CD4-positive, alpha-beta memory T cell (primary cell): ENCODE measurements around the gene UTS2R. TPM values are rescaled to one million over a fixed set of nuclear protein-coding genes. Genes with fewer than 3 reads are reported as not detected.
A peak's percentile ranks its signal among the peaks of the same experiment; 100 is the strongest.

Experiments
- CTCF ChIA-PET: fragments of 350-600 bp; sonication (Branson Sonifier 250); formaldehyde crosslinking; loops from one replicate; lab custom pipeline; 2021; ENCODE audit warnings: inconsistent platforms; ENCODE audit not compliant: partially characterized antibody; lab: Charles Lee
- POLR2A ChIA-PET: fragments of 350-600 bp; sonication (Branson Sonifier 250); formaldehyde crosslinking; loops from one replicate; lab custom pipeline; 2021; ENCODE audit not compliant: partially characterized antibody; lab: Charles Lee
- DNase-seq, 5 donors: peaks; one replicate each; pipeline versions ENCODE4 v3.0.0 to v3.0.0-alpha.2; 2020 to 2022; ENCODE audit warnings: mixed read lengths in 1 of 5
- H3K27ac ChIP-seq: one replicate; pipeline ENCODE4 v1.7.0; 2013; ENCODE audit warnings: low read depth, low read length
- H3K27me3 ChIP-seq: 2 replicates; pipeline ENCODE4 v1.7.0; 2013; ENCODE audit warnings: mild to moderate bottlenecking, low read length, moderate library complexity; ENCODE audit not compliant: insufficient read depth
- H3K36me3 ChIP-seq: 2 replicates; pipeline ENCODE4 v1.7.0; 2013; ENCODE audit warnings: mild to moderate bottlenecking, low read length, moderate library complexity; ENCODE audit not compliant: insufficient read depth
- H3K4me1 ChIP-seq: 2 replicates; pipeline ENCODE4 v1.7.0; 2013; ENCODE audit warnings: mild to moderate bottlenecking, low read length, moderate library complexity; ENCODE audit not compliant: insufficient read depth
- H3K4me3 ChIP-seq, 2 donors: one replicate each; pipeline ENCODE4 v1.7.0; 2013; ENCODE audit warnings: low read length in 2 of 2, mild to moderate bottlenecking in 1 of 2
- H3K9me3 ChIP-seq, 2 donors: one replicate each; pipeline ENCODE4 v1.7.0; 2013; ENCODE audit warnings: low read length in 2 of 2, control low read depth in 1 of 2; ENCODE audit not compliant: control insufficient read depth in 1 of 2
- H3K27ac Mint-ChIP-seq, 7 donors: one replicate each; pipeline ENCODE4 v1.8.0; 2020 to 2021; ENCODE audit warnings: mixed read lengths in 7 of 7, mild to moderate bottlenecking in 6 of 7, inconsistent platforms in 3 of 7, moderate library complexity in 3 of 7
- H3K27me3 Mint-ChIP-seq, 2 donors: one replicate each; pipeline ENCODE4 v1.8.0; 2020 to 2021; ENCODE audit warnings: mixed read lengths in 2 of 2
- H3K36me3 Mint-ChIP-seq, 2 donors: one replicate each; pipeline ENCODE4 v1.8.0; 2020 to 2021; ENCODE audit warnings: mixed read lengths in 2 of 2, inconsistent platforms in 1 of 2, mild to moderate bottlenecking in 1 of 2
- H3K4me1 Mint-ChIP-seq, 4 donors: one replicate each; pipeline ENCODE4 v1.8.0; 2020 to 2021; ENCODE audit warnings: mixed read lengths in 4 of 4, mild to moderate bottlenecking in 1 of 4
- H3K4me3 Mint-ChIP-seq, 8 donors: one replicate each; pipeline ENCODE4 v1.8.0; 2020 to 2021; ENCODE audit warnings: mixed read lengths in 8 of 8, mild to moderate bottlenecking in 7 of 8, moderate library complexity in 6 of 8, inconsistent platforms in 3 of 8
- H3K9me3 Mint-ChIP-seq, 8 donors: one replicate each; pipeline ENCODE4 v1.8.0; 2020 to 2021; ENCODE audit warnings: mixed read lengths in 8 of 8, mild to moderate bottlenecking in 5 of 8, inconsistent platforms in 3 of 8, moderate library complexity in 1 of 8
- intact Hi-C: fragments of 100-400 bp; cut with micrococcal nuclease; formaldehyde crosslinking; loops from one replicate; pipeline ENCODE4 v1.15.1; 2023
- polyA plus RNA-seq, 2 donors: library from polyadenylated mRNA; unstranded; fragments of 300-500 nt; fragmentation: Illumina TruSeq; gene quantifications; one replicate each; pipeline ENCODE4 v1.2.3, GENCODE V29; 2021
- total RNA-seq, 2 experiments: library from RNA; stranded (reverse); gene quantifications; one replicate each; pipeline ENCODE4 v1.2.3, GENCODE V29; 2021

UTS2R gene
- total and polyA plus RNA-seq, 4 experiments from 2014 or later: not detected

GRCh38 chr17:82424001-82424862, 52.7 kb downstream of the UTS2R start:
- Mint-ChIP-seq H3K27me3 (no peaks in the 10 kb centered on the region), H3K9me3 (no peaks in the 10 kb centered on the region), H3K4me3 (no peak overlapping the region), H3K36me3 (peaks cover 17 to 26% of the 10 kb centered on the region in 2 donors), H3K27ac (peak overlapping the region in 3 of 7 donors; percentile 2 to 48 (median 29)), H3K4me1 (peaks cover 17 to 32% (median 18%) of the 10 kb centered on the region in 4 donors)
- Histone ChIP-seq H3K27ac (no peak overlapping the region), H3K27me3 (no peaks in the 10 kb centered on the region), H3K4me1 (peaks cover 13% of the 10 kb centered on the region), H3K36me3 (peaks cover 4% of the 10 kb centered on the region), H3K4me3 (no peak overlapping the region), H3K9me3 (no peaks in the 10 kb centered on the region)
- ChIA-PET CTCF (interaction anchor here (1.0 to 1.8 kb wide), 4 partner anchors 10 to 74 kb away, joined by 3 to 8 read pairs (median 4); no protein-coding TSS in a partner anchor), POLR2A (no interaction called here)
- intact Hi-C loops: no loop called here
- peak in 4 of 5 donors; percentile 39 to 57 (median 42) for DNase-seq

- ChIA-PET POLR2A (no interaction called here), CTCF (interaction anchor here (1.1 to 1.8 kb wide), 3 partner anchors 10 to 74 kb away, joined by 3 to 8 read pairs (median 5); no protein-coding TSS in a partner anchor)
- no peaks in the 10 kb centered on the region for H3K27me3 Mint-ChIP-seq
Measured at GRCh38 chr17:82424863-82425159, 53.2 kb downstream of the UTS2R start.

More at GRCh38 chr17:82424863-82425159, 53.2 kb downstream of the UTS2R start:
- no peak overlapping the region for H3K4me3 Mint-ChIP-seq
- H3K4me1 Mint-ChIP-seq: peaks cover 14 to 32% (median 18%) of the 10 kb centered on the region in 4 donors
- peaks cover 0 to 2% (median 0%) of the 10 kb centered on the region in 8 donors for H3K9me3 Mint-ChIP-seq
- intact Hi-C loops: no loop called here
- Histone ChIP-seq H3K9me3 (no peaks in the 10 kb centered on the region), H3K27ac (no peak overlapping the region), H3K27me3 (no peaks in the 10 kb centered on the region), H3K4me3 (no peak overlapping the region), H3K36me3 (peaks cover 4% of the 10 kb centered on the region), H3K4me1 (peaks cover 10% of the 10 kb centered on the region)
- no peak for DNase-seq
- peaks cover 13 to 32% of the 10 kb centered on the region in 2 donors for H3K36me3 Mint-ChIP-seq
- H3K27ac Mint-ChIP-seq: peak overlapping the region in 2 of 7 donors; percentile 2 to 48

Other genes with a start within 250 kb of the UTS2R start
- gene CCDC57, start 158.9 kb upstream of the UTS2R start, total RNA-seq: 10 to 100 TPM; 80.5 to 88.7 TPM
- gene CCDC57, start 158.9 kb upstream of the UTS2R start, polyA plus RNA-seq: 10 to 100 TPM; 41.6 to 43.6 TPM
- 10 to 100 TPM; 30.3 to 31.4 TPM for gene SLC16A3, start 142.7 kb upstream of the UTS2R start, total RNA-seq
- gene SLC16A3, start 142.7 kb upstream of the UTS2R start, polyA plus RNA-seq: 1 to 10 TPM; 1.4 to 5.6 TPM
- 100 to 1,000 TPM; 182 TPM for gene CSNK1D, start 98.1 kb upstream of the UTS2R start, total RNA-seq
- 10 to 100 TPM; 31.6 to 77.2 TPM for gene CSNK1D, start 98.1 kb upstream of the UTS2R start, polyA plus RNA-seq
- 10 to 100 TPM; 40.9 to 41.0 TPM for gene CD7, start 54.2 kb upstream of the UTS2R start, total RNA-seq
- gene CD7, start 54.2 kb upstream of the UTS2R start, polyA plus RNA-seq: 10 to 100 TPM; 53.1 to 82.6 TPM
- gene SECTM1, start 38.0 kb upstream of the UTS2R start, total RNA-seq: 1 to 10 TPM; 5.3 to 6.1 TPM
- 1 to 10 TPM; 2.2 to 4.3 TPM for gene SECTM1, start 38.0 kb upstream of the UTS2R start, polyA plus RNA-seq
- gene TEX19, start 12.5 kb upstream of the UTS2R start, total RNA-seq: not detected
- gene TEX19, start 12.5 kb upstream of the UTS2R start, polyA plus RNA-seq: not detected
- gene HEXD, start 46.6 kb downstream of the UTS2R start, total RNA-seq: 100 to 1,000 TPM; 105 to 113 TPM
- 10 to 100 TPM; 12.6 to 15.1 TPM for gene HEXD, start 46.6 kb downstream of the UTS2R start, polyA plus RNA-seq
- 10 to 100 TPM; 28.8 to 30.3 TPM for gene OGFOD3, start 46.8 kb downstream of the UTS2R start, total RNA-seq
- gene OGFOD3, start 46.8 kb downstream of the UTS2R start, polyA plus RNA-seq: 10 to 100 TPM; 23.4 to 36.1 TPM
- 100 to 1,000 TPM; 236 to 249 TPM for gene CYBC1, start 79.0 kb downstream of the UTS2R start, total RNA-seq
- 100 to 1,000 TPM; 166 to 237 TPM for gene CYBC1, start 79.0 kb downstream of the UTS2R start, polyA plus RNA-seq
- gene NARF, start 87.0 kb downstream of the UTS2R start, total RNA-seq: 10 to 100 TPM; 80.8 to 82.9 TPM
- 100 to 1,000 TPM in 1 of 2 donors, 10 to 100 TPM in 1; 94.2 to 146 TPM for gene NARF, start 87.0 kb downstream of the UTS2R start, polyA plus RNA-seq
- 10 to 100 TPM; 51.5 to 57.5 TPM for gene FOXK2, start 148.0 kb downstream of the UTS2R start, total RNA-seq
- 1 to 10 TPM; 1.3 to 6.8 TPM for gene FOXK2, start 148.0 kb downstream of the UTS2R start, polyA plus RNA-seq